HG02623 (cell line): ENCODE measurements around the gene CADM3.

Experiments used
- ATAC-seq: cut with Tn5 transposase; IDR thresholded peaks from one replicate; pipeline ENCODE4 v1.9.1; 2021; ENCODE audit warnings: moderate library complexity; ENCODE audit not compliant: unreplicated experiment

The CADM3 gene

DNA sequence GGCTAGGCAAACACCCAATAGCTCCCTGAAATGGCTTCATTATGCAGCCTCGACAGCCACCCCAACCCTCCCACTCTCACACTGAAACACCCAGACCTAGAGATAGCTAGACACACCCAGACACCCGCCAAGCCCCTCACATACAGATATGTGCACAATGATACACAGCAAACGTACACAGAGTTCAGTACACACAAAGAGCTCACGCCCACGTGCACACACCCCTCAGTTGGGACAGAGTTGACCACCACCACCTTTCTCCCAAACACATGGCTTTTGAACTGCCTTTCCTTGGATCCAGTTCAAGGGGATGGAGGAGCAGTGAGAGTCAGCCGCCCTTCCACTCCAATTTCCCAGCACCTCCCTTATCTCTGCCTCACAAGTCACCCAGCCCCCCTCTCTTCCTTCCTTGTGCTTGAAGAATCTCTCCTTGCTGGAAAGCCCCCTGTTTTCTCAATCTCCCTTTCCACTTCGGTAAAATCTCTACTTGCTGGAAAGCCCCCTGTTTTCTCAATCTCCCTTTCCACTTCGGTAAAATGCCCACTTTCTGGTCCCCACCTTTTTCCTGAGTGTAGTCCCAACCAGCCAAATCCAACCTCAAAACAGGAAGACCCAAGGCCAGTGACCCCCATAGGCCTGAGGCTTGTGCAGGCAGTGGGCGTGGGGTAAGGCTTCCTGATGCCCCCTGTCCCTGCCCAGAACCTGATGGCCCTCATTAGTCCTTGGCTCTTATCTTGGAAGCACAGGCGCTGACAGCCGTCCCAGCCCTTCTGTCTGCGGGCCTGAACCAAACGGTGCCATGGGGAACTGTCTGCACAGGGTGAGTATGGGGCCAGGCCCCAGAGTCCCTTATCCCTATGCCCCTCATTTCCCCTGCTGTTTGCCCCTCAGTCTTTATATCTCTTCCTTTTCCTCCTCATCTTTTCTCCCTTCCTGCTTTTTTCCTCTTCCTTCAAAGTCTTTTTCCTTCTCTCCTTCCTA lies 33.0 kb downstream of the CADM3 start, which contains the start of gene ACKR1:
Gene ACKR1, plus strand, starts transcription at position 715 of the 981 bp plus-strand sequence. Its CDS starts 85 bp downstream, at position 800.
- ATAC-seq: no peak

DNA sequence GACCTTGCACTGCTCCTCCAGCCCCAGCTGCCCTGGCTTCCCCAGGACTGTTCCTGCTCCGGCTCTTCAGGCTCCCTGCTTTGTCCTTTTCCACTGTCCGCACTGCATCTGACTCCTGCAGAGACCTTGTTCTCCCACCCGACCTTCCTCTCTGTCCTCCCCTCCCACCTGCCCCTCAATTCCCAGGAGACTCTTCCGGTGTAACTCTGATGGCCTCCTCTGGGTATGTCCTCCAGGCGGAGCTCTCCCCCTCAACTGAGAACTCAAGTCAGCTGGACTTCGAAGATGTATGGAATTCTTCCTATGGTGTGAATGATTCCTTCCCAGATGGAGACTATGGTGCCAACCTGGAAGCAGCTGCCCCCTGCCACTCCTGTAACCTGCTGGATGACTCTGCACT lies 33.8 kb downstream of the CADM3 start:
- ATAC-seq: no peak

DNA sequence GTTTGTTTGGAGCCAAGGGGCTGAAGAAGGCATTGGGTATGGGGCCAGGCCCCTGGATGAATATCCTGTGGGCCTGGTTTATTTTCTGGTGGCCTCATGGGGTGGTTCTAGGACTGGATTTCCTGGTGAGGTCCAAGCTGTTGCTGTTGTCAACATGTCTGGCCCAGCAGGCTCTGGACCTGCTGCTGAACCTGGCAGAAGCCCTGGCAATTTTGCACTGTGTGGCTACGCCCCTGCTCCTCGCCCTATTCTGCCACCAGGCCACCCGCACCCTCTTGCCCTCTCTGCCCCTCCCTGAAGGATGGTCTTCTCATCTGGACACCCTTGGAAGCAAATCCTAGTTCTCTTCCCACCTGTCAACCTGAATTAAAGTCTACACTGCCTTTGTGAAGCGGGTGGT lies 34.7 kb downstream of the CADM3 start:
- ATAC-seq: no peak

DNA sequence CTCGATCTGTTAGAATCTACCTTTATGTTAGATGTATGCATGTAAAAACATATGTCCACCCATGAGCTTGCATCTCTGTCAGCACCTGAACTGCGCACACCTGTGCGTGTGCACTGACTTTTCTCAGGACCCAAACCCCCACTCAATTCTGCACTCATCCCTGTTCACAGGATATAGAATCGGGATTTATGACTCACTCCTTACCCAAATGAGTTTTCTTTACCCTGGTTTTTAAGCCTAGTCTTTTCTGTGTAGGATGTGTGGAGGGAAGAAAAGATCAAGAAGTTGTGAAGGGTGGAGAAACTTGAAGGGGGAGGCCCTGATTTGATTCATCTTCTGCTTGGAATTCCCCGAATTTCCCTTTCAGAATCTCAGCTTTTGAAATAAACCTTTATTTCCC lies 35.7 kb downstream of the CADM3 start:
- no peak for ATAC-seq

DNA sequence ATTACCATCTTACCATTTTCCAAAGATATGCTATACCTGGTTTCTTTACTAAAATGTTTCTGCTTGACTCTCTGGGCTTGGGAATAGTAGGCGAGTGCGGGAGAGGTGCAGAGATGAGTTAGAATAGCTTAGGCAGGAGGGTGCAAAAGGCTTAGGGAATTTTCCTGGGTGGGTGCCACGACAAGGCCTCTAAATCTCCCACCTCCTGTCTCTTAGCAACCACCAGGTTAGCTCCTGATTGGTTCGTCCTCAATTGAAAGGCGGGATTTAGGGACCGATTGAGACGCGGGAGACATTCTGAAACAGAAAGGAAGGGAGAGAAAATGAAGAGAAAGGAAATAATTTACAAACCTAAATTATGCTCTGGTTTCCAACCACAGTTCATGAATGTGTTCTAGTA lies 36.4 kb downstream of the CADM3 start:
- no peak for ATAC-seq

DNA sequence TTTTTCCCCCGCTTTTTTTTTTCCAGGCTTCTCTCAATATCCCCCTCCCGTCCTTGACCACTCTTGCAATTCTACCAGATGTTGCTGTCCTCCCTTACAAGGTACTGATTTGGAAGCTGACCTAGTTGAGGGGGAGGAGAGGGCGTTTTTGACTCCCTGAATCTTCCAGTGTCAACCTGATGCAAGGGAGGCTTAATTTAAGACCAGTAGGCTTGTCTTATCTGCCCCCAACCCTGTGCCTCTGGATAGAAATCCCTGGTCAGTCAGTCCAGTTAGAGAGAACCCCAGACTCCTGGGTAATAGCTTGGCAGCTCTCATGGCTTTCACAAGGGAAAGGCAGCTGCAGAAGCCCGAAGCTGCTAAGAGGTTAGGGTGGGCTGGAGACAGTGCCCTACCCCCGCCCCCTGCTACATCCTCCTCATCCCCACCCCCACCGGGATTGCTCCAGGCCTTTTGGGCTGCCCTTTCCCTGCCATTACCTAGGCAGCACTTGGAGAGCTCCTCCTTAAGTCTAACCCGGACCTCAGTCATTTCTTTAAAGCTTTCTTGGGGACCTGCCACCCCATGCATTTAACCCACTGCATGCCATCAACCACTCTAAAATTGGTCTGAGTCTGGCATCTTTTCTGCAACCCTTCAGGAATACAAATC lies 36.9 kb downstream of the CADM3 start:
- no peak for ATAC-seq

DNA sequence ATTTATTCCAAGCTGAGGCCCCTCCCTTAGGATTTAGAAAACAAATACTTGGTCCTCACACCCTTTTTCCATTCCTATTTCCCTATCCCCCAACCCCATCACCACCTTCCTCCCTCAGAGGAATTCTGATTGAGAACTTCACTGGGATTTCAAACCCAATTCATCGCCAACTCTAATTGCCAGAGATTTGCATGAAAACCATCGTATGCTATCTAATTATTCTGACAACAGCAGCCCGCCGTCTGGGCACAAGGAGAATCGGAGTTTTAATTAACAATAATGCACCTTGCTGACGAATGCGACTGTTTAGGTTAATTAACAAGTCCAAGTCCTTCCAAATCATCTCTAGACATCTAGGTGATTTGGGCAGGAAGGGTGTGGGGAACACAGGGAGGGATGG lies 37.6 kb downstream of the CADM3 start:
- no peak for ATAC-seq

DNA sequence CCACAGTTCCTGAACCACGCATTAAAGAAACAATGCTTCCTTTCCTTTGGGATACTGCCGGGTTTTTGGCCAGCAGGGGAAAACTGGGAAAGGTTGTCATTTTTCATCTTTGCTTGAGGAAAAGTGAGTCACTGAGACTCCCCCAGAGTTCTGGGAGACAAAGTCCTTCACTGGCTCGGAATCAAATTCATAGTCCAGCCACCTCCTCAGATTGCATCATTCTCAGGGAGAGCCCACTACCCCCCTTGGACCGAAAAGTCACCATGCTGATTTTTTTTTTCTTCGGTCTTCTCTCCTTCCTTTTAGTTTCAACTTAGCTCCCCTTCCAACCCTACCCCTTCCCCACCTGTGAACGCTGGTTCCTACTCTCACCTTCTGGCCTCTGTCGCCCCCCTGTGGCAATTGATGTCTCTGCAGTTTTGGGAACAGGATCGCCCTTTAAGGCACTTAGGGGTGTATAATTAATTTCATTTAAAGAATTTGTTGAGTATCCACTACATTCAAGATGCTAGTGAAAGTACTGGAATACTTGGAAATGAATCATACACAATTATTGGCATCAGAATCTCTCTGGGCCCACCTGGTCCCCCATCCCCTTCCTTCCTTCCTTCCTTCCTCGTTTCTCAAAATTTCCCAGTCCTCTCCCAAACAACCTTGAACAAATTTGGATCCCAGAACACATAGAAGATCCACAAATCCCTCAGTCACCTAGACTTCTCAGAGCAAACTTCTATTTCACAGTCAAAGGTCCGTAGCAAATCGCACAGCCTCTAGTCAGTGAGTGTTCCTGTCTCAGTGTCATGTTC lies 40.1 kb downstream of the CADM3 start:
- no peak for ATAC-seq

DNA sequence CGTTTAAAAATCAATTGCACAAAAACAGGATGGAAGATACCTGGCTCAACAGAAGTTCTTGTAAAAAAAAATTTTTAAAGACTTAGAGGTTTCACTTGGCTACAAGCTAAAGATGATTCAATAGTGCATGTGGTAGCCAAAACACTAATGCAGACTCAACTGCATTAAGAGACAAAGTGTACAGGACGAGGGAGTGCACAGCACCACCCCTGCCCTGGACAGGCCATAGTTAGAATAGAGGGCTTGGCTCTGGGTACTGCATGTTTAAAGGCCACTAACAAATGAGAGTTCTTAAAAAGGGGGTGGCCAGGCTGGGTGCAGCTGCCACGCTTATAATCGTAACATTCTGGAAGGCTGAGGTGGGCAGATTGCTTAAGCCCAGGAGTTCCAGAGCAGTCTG lies 41.2 kb downstream of the CADM3 start:
- no peak for ATAC-seq

DNA sequence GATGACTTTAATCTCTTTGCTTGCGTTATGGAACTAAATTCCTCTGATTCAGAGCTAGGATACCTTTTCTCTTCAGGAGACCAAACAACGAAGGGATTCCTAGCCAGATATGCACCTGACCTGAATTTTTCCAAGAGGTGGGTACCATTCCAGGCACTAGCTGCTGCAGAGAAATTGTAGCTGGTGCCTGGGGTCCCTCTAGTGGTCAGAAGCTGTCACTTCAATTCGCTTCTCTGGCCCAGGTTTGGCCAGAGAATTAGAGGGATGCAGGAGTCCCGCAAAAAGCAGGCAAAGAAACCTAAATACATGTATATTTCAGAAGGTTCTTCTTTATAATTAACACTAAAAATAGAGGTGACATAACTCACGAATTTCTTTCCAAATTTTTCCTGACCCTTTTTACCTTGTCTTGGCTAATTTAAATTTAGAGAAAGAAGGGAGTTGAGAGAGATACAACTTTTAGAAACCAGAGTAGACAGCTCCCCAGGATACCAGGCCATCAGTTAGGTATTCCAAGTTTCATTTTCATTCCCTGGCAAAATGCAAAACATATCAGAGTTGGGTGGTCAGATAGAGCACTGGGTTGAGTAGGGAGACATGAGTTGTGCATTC lies 42.8 kb downstream of the CADM3 start:
- no peak for ATAC-seq

DNA sequence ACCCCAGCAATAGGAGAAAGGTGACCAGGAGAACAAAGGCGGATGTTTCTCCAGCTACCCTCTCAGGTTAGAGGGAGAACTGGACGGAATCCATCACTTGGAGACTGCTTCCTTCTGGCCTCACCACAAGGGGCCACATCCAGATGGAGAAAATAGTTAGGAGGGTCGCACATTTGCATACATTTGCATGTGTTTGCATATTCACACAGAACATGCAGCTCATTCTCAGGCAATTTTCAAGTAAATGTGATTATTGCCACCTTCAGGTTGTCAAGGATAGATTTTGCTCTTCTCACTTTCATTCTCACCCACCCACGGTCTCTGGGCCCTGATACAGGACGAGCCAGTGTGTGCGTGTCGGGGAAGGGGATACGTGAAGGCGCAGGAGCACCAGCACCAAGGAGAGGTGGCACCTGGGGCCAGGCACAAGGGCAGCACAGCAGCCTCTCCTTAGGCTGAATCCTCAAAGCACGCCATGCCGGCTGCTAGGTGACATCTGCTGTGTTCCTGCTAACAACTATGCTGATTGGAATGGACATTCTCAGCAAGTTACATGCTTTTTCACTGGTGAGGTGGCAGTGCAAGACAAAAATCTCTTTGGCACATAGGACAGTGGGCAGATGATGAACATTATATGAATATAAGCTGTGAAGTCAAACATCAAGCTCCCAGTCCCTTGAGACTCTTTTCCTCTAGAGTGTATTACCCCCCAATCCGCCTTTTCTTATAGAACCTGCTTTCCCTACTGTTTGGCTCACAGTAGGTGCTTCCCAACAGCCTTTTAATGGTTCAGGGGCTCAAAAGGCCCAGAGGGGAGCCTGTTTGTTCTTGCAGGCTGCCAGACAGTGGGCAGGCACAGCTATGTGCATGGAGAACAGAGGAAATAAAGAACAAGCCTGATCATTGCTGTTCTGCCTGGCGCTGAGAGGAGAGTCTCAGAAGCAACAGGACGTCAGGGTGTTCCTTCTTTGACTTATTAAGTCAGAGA lies 47.5 kb downstream of the CADM3 start:
- ATAC-seq: no peak

DNA sequence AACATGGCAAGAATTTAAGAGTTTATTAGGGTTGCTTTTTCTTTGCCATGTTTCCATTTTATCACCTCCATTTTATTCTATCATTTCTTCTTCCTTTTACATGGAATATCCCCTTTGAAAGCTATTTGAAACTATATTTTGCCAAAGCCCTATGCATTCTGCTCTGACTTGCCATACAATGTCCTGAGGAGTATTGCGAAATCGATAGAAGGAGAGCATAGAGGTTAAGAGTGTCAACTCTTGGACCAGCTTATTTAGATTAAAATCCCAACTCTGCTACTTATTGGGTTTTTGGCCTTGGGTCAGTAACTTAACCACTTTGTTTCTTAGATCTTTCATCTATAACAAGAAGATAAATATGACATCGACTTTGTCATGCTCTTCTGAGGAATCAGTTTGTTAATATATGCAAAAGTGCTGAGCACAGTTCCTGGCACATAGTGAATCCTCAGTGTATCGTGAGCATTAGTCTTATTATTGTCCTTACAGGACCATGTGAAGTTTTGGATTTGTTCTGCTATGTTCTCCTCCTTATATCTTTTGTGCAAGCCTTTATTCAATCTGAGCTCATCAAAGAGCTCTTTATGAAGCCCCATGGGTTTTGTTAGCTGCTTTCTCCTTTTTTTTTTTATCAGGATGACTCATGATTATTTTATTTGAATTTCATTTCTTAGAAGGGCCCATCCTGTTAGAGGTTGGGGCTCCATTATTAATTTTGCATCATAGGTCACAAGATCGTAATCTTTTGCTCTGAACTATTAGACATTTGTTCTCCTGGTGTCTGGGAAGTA lies 50.9 kb downstream of the CADM3 start:
- no peak for ATAC-seq

DNA sequence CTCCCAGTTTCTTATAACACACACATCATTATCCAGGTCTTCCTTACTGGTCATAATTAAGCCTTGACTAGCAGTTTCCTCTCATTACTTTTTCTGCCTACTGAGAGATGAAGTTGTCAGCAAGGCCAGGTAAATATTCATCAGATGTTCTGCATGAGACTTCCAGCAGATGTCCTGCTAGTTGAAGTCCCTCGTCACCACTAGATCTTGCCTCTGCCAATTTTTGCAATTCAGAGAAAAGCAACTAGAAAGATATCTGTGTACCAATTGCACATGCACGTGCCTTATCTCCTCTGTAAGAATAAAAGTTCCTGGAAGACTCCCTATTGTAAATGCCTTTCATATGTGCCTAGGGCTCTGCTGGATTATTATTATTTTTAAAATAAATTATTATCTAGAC lies 51.6 kb downstream of the CADM3 start:
- no peak for ATAC-seq

DNA sequence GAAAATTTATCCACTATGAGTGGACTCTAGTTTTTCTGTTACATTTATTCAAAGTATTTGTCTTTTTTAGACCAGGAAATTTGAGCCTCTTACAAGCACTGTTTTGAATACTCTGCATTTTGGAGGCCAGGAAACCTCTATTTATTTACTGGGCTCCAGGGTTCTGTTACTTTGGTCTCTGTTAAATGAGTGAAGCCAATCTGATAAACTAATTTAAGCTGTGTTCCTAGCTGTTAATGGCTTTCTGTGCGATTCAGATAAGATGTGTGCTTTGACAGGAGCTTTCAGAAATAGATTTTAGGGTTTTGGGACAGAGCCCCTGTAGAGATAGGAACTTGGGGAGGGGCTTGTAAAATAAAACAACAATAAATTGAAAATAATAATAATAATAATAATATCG lies 57.1 kb downstream of the CADM3 start:
- ATAC-seq: no peak

DNA sequence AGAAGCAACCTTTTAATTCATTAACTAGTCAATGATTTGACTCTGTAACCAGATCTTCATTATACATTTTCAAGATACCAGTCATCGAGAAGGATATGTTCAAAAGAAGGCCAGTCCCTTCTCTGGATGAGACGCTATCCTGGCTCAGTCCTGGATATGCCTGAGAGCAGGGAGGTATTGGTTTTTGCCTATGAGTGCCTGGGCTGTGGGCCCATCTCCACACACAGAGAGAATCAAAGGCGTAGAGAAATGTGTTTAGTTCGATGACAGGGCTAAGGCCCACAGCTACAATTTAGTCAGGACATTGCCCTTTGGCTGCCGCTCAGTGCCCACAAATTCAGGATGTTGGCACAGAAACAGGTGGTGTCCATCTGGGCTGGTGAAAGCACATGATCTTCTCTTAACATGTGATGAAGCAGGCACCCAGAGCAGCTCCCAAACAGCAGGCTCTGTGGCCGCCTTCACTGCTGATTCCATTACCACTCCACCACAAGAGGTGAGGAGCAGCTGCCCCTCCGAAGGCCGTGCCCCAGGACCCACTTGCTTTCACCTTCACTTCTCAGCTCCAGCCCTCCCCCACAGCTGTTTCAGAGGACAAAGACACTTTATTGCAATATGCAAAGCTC lies 58.0 kb downstream of the CADM3 start:
- no peak for ATAC-seq

DNA sequence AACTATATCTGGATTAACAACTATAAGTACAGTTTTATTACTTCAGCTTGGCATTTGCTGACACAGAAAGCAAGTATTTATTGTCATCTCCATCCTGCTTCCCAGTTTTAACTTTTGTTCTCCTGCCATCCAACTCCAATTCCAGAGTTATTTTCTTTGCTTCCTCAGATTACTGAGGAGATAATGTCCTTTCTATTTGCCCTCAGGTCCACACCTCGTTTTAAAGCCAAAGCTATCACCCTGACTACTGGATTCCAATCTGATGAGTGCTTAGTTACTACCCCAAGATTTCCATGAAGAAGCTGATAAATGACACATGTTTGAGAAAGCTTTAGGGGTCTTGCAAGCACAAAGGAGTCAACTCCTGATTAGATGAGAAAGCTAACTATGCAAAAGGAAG lies 58.5 kb downstream of the CADM3 start:
- no peak for ATAC-seq

DNA sequence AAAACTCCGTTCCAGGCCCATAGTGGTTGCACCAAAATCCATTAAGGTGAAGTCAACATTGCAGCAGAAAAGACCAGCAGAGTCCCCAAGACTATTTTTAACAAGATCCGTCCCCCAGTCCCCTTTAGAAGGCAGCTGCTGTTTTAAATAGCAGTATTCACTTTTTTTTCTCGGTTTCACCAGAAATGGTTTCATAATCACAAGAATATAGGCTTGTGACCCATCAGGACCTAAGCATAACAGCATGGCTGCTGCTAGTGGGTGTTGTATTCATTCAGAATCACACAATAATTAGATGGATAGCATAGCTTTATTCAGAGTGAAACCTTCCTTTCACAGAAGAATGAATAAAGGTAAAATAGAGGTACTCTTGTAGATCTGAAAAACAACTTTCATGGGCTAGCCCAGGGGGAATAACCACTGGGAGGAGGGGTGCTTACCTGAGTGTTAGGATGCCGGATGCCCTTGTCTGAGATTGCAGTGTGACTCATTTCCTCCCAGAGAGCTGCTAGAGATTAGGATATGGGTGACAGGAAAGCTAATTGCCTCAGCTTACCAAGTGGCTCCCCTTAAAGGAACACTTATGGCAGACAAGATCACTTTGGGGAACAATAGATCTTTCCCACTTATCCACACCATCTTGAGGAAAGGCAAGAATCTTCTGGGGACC lies 68.3 kb downstream of the CADM3 start:
- ATAC-seq: peak; percentile 74

DNA sequence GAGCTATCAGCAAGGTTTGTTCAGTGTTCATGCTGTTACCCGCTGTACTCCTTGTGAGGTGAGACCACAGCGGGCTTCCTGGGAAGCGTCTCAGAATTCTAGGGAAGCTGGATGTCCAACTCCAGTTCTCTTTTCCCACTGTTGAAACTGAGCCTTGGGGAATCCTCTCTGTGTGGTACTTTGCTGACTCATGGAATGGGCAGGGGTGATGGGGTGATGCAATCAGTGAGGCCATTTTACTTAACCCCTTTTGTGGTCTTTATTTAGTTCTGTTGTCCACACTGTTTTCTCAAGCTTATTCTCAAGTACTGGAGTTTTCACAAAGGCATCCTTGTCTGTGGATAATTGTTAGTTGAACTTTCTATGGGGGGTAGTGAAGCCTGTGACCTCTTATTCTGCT lies 75.9 kb downstream of the CADM3 start:
- ATAC-seq: no peak
